HG03045 (cell line): ENCODE results near the gene SELENON.
A peak's percentile ranks its signal among the peaks of the same experiment; 100 is the strongest.
"Not testable (repeated sequence)": the region's sequence is repeated elsewhere in the genome, so short reads cannot be mapped to it uniquely, and the experiment has no call there.

ENCODE experiments used
- ATAC-seq: cut with Tn5 transposase; IDR thresholded peaks from one replicate; pipeline ENCODE4 v1.9.1; 2021; ENCODE audit warnings: mild to moderate bottlenecking, moderate library complexity; ENCODE audit not compliant: unreplicated experiment

Gene SELENON

DNA sequence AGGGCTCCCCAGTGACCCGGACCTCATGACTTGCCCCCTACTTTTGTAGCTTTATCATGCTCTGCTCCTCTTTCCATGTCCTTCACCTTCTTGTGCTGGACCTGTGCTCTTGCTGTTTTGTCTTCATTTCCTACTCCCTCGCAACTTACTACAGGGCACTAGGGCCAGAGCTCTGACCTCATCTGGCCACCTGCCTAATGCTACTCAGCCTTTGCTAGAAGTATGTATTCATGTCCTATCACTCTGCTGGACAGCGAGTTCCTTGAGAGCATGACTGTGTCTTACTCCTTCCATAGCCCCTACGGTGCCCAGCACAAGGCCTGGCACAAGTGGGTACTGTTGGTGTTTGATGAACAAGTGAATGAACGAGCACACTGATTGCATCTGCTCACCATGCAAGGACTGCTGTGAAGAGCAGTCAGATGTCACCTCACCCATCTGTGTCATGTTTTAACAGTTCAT lies 21.7 kb downstream of the SELENON start:
- no peak for ATAC-seq

DNA sequence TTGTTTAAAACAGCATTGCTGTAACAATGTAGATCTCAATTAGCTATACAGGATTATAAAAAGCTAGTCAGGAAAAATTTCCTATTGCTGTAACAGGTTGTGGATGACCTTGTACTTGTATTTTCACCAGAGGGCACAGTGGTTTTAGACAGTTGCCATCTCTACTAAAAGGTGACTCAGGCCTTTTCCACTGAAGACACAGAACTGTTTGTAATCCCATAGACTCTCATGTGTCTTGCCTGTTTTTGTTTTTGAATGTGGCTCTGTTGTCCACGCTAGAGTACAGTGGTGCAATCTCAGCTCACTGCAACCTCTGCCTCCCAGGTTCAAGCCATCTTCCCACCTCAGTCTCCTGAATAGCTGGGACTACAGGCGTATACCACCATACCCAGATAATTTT lies 25.6 kb downstream of the SELENON start:
- no peak for ATAC-seq

DNA sequence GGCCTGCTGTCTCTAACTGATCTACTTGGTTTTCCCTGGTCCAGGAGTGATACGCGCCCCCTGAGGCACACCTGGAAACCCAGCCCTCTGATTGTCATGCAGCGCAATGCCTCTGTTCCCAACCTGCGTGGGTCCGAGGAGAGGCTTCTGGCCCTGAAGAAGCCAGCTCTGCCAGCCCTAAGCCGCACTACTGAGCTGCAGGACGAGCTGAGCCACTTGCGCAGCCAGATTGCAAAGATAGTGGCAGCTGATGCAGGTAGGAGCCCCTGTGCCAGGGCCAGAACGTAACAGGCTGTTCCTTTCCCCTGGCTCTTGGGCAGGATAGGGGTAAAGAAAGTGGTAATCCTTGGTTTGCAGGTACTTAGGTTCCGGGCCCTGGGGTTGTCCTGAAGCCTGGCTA lies 26.6 kb downstream of the SELENON start:
- no peak for ATAC-seq

DNA sequence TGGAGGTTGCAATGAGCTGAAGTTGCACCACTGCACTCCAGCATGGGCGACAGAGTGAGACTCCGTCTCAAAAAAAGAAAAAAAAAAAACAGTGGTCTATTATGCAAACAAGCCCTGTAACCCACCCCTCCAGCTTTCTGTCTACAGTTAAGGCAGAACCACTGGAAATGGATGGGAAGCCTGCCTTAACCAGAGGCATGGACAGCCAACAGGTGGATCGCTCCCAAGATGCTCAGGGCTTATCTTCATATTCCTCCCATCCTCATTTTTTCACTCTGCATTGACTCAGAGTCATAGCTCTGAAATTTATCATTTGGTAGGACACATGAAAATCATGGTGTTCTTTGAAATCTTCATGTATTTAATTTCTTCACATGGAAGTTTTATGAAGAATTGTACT lies 28.5 kb downstream of the SELENON start:
- ATAC-seq, result no peak

DNA sequence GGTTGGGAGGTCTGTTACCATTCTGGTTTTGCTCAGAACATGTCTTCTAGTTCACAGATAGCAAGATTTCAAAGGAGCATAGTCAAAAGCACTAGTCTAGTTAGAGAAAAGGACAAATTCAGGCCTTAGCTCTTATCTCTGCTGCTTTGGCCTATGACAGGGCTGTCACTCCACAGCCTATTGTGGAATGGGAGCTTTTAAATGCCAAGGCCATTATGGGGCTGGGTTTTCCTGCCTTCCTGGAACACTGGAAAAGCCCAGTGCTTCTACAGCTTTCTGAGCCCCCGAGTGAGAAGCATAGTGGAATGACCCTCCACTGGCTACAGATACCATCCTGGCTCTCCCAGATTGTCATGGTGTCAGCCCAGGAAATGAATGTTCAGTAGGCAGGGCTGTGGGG lies 29.1 kb downstream of the SELENON start:
- ATAC-seq, result no peak

DNA sequence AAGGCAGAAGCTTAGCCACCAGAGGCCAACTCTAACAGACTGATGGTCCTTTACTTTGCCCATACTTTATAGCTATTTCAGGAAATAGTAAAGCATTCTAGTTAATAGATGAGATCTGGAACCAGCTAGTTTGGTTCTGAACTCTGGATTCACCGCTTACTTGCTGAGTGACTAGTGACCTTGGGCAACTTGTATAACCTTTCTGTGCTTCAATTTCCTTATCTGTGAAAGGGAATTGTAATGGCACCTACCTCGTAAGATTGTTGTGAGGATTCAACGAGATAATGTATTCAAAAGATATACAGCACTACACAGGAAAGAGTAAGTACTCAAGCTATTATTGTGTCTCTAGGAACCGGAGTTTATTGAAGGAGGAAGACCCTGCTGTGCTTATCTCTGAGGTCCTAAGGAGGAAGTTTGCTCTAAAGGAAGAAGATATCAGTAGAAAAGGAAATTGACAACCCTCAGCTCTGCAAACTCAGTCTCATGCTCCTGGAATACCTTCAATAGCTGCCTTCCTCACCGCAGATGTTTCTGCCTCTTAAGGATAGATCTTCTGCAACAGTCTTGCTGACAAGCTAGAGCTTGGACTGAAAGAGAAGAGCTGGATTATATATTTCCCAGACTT lies 31.7 kb downstream of the SELENON start:
- ATAC-seq, result no peak

DNA sequence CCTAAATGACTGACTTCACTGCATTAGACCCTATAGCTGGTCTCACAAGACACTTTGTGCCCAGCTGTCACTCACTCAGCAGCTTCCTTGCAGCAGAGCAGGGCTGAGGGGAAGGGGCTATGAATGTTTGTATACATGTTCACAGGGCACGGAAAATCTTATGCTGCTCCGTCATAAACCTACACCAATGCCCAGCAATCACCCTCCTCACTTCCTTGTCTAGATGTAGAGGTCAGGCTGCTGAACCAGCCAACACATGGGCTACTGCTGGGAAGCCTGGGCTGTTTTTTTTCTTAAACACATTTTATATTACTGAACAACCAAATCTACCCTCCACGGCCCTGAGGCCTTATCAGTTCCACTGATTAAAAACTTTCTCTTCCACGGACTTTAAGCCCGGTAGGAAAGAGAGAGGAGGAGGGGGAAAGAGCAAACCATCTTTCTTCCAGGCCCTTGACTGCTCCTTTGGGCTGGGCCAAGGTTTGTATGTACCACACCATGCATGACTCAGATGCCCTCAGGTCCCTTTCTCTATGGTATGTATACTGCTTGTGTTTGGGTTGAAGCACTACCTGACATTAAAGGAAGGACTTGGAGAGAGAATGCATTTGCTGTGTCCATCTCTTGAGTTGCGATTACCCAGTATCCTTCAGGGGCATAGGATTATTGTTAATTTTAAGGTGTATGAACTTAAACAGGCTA lies 32.5 kb downstream of the SELENON start:
- no peak for ATAC-seq

DNA sequence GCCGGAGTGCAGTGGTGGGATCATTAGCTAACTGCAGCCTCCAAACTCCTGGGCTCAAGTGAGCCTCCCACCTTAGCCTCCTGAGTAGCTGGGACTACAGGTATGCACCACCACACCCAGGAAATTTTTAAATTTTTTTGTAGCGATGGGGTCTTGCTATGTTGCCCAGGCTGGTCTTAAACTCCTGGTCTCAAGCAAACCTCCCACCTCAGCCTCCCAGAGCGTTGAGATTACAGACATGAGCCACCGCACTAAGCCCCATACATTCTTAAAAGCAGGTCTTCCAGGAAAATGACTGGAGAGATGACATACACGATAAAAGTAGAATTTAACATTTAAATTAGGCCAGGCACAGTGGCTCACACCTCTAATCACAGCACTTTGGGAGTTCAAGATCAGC lies 33.2 kb downstream of the SELENON start:
- no peak for ATAC-seq

DNA sequence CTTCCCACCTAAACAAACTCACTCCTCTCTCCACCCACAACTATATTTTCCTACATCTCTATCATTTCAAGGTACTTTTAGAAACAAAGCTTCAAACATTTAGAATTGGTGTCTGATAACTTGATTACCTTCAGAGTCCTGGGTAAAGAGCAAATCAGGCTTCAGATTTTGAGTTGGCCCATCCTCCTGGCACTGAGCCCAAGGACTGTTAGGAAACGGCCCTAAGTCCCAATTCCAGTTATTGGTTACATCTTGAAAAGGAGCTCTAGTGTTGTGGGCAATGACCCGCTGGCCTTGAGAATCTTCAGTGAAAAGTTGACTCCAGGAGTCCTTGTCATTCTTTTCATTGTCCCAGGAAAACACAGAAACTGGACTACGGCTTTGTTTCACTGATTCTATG lies 34.9 kb downstream of the SELENON start:
- no peak for ATAC-seq

DNA sequence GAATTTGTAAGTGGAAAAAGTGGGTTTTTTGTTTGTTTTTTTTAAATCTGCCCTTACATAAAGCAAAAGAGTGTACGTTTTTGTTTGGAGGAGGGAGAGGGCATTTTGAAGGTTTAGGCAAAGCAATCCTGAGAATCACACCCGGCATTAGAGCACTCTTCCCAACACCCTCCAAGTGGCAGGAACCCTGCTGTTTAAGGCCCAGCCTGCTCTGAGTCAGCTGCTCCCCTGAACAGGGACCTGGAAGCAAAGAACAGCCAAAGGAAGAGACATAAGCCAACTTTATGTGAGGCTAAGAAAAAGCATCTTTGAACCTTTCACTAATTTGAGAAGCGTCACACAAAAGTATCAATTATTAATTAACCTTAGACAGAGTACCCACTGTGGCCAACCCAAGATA lies 36.7 kb downstream of the SELENON start:
- ATAC-seq, result no peak

DNA sequence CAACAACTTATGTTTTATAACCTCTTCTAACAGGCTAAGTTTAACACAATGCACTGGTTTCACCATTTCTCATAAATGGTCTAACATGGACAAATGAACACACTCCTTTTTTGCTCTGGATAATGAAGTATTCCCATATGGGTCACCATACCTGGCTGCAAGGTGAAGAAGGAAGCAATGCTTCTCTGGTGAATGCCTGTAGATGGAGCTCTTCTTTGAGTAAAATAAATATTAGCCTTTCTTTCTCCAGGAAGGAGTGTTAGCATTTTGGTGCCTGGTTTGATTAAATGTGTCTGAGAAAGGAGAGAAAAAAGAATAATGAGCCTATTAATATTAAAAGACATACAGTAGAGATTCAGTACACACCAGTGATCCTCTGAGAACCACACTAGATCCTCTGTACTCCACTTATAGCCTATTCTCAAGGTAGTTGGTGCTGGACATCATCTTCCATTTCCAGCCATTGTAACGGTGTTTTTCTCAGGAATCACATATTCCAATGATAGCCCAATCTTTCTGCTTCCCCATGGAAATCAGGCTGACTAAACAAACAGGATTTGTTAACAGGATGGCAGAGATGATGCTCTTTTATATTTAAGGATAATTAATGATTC lies 37.4 kb downstream of the SELENON start:
- ATAC-seq, result no peak

DNA sequence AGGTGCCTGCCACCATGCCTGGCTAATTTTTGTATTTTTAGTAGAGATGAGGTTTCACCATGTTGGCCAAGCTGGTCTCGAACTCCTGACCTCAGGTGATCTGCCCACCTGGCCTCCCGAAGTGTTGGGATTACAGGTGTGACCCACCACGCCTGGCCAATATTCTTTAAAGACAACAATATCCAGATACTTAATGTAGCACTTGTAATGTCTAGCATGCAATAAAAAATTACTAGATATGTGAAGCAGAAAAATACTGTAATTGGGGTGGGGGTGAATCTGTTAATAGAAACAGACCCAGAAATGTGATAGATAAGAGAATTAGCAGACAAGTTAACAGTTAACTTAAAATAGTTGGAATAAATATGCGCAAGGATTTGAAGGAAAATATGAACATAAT lies 39.8 kb downstream of the SELENON start:
- ATAC-seq, result not testable (repeated sequence)

DNA sequence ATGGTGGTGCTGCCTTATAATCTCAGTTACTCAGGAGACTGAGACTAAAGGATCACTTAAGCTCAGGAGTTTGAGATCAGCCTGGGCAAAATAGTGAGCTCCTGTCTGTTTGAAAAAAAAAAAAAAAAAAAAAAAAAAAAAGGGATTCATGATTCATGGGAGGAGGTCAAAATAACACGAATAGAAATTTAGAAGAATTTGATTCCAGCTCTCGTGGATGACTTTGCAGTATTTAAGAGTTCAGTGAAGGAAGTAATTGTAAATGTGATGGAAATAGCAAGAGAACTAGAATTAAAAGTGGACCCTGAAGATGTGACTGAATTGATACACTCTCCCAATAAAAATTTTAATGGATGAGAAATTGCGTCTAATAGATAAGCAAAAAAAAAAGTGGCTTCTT lies 43.5 kb downstream of the SELENON start:
- no peak for ATAC-seq

DNA sequence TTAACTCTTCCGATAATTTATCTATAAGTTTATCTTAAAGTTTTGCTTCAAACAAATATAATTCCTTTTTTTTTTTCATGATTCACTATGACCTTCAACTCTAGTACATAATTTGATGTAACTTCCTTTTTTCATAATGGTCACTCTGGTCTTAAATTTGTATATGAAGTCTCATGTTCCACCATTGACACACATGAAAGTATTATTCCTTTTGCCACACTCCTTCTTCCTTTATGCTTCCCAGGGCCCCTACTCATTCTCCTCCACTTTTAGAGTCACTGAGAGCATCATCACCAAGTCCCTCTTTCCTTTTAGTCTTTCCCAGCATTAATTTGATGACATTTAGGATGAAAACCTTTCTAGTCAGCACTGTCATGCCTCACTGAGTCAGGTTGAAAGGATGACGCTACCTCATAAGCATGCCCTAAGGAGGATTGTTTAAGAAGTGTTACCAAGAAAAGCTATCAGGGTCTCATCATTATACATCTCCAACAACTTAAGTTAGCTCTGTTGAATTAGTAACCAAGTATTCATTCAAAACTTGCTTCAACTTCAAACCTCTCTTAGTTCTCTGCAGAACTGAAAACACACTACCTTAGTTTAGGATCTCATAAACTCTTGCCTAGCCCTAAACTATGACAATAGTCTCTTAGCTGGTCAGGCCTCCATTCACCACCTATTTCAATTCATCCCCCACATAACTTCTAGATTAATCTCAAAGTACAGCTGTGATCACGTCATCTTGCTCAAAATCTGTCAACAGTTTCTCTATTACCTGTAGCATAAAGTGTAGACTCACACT lies 44.7 kb downstream of the SELENON start:
- no peak for ATAC-seq

DNA sequence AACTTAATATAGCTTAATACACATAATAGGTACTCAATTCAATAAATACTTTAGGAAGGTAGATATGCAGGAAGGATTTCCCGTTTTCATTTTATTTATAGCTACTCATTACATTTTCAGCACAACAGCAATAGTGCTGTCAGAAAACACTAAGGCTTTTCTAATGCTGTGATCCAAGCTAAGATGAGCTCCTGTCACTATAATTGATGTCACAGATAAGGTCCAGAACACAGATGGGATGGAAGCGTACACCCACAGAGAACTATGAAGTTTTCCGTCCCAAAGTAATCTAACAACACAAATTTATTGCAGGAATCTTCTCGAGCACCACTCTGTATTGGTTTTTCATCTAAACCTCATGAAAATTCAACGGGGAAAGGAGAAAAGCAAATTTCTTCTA lies 45.7 kb downstream of the SELENON start:
- no peak for ATAC-seq

DNA sequence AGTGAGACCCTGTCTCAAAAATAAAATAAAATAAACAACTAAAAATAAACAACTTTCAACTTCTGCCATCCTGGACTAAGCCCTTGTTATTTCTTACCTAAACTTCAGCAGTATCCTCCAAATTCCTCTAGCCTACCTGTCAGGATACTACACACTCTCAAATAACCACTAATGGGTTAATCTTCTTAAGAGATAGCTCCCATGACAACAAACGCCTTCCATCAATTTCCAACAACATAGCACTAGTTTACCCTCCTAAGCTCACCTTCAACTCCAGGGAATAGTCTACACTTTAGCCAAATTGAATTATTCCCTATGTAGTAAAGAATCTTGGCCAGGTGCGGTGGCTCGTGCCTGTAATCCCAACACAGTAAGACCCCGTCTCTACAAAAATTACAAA lies 47.9 kb downstream of the SELENON start:
- ATAC-seq, result no peak

DNA sequence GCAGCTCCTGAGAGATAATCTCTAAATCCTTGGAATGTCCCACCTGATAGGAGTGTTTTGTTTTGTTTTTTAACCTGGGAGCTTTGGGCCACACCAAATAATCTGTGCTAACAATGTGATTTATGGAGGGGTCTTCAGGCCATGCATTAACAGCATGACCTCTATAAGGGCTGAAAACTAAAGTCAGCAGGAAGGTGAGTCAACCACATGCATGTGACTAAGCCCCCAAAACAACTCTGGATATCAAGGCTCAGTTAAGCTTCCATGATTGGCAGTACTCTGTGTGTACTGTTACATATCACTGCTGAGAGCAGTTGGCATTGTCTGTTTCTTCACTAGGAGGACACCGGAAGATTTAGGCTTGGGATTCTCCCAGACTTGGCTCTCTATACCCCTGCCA lies 48.5 kb downstream of the SELENON start:
- no peak for ATAC-seq

DNA sequence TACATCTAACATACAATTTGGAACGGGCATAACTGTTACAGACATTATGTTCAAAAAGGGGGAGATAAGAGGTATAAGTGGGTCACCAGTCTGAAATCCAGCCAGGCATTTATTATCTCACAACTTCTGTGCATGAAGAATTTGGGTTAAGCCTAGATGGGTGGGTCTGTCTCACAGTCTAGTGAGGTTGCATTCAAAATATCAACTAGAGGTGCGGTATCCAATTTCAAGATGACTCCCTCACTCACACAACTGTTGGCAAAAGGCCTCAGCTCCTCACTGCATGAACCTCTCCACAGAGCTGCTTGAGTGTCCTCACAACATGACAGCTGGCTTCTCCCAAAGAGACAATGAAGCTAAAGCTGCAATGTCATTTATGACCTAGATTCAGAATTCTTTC lies 54.6 kb downstream of the SELENON start:
- ATAC-seq, result no peak

DNA sequence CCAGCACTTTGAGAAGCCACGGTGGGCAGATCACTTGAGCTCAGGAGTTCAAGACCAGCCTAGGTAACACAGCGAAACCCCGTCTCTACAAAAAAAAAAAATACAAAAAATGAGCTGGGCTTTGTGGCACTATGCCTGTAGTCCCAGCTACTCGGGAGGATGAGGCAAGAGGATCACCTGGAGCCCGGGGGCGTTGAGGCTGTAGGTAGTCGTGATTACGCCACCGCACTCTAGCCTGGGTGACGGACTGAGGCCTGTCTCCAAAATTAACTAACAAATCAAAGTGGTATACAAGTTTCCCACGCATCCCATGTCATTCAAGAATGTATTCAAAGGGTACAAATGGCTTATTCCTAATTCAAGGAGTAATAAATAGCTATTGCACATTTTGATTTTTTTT lies 56.9 kb downstream of the SELENON start:
- no peak for ATAC-seq

DNA sequence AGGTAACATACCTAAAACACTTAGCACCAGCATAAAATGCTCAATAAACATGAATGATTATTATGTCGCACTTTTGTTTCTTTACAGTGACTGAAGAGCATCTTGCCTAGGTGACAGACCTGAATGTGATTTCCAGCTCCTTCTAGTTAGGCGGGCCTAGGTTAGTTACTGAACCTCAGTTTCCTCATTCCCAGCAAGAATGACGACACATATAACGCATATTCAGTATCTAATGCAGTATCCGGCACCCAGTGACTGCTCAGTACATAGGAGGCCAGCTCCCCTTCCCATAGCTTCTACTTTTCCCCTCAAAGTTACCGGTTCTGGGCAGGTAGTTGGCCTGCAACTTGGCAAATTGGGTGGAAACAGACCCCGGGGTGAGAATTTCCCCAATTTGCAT lies 58.5 kb downstream of the SELENON start:
- ATAC-seq, result no peak

DNA sequence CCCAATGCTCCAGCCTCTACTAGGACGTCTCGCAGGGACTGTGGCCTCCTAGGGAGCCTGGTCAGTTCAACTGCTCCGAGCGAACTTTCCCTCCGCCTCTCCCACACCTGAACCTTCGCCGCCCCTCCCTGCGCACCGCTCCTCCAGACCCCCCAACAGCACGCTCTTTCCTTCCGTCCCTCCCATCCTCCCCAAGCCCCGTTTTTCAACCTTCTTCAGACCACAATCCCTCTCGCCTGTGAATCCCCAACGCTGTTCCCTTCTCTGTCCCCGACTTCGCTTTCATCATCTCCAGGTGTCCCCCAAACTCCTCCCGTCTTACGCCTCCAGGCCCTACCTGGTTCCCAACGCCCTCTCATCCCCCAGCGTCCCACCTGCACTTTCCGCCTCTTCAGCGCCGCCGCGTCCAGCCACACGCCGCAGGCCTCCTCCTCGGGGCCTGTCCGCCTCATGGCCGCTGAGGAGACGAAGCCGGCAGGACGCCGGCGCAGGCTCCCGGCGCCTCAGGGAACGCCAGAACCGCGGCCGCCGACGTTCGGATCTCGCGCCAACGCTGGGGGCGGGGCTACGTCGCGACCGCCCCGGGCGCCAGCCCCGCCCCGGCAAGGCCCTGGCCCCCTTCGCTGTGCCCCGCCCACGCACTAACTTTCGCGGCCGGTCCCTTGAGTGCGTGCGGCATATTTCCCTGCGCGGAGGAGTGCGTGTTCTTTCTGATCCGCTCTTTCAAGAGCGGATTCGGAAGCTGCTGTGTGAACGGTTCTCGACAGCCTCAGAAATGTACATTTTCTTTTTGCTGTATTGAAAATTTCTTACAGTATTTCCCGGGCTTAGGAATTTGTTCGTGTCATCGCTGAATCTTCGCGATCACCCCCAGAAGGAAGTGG lies 59.2 kb downstream of the SELENON start, which contains the start of gene AUNIP:
TSS of gene AUNIP (minus strand) at position 552 of the 884 bp plus-strand sequence. CDS start at position 452, 100 bp downstream.
- peak; percentile 85 for ATAC-seq
